Measurements from ENCODE around the gene UPK2. TPM values are rescaled to one million over a fixed set of nuclear protein-coding genes. Genes with fewer than 3 reads are reported as not detected.
"Not testable (repeated sequence)": the region's sequence is repeated elsewhere in the genome, so short reads cannot be mapped to it uniquely, and the experiment has no call there.

UPK2 gene
- total RNA-seq, 6 donors from 2014 or later: not detected

- H3K4me3 ChIP-seq: peak overlapping the region in 2 of 4 donors; percentile 15 to 17
- H3K27ac ChIP-seq: peak overlapping the region in 1 of 4 donors; percentile 52
- TF ChIP-seq POLR2AphosphoS5 (IDR thresholded peaks at IDR 0.05): no peak
- no peak for TF ChIP-seq EP300 (IDR thresholded peaks at IDR 0.05)
- no peak for TF ChIP-seq CTCF (IDR thresholded peaks at IDR 0.05)
- TF ChIP-seq POLR2A (IDR thresholded peaks at IDR 0.05): no peak
- H3K9me3 ChIP-seq: no peaks in the 10 kb centered on the region
- no peaks in the 10 kb centered on the region for H3K36me3 ChIP-seq
- 15 to 28% methylated on average over 10 to 21 of the region's 21 CpGs for WGBS, 2 donors
- peak; percentile 31 to 74 for DNase-seq
- peak; percentile 17 to 79 for ATAC-seq (ENCODE audit: low FRiP score in 2 of 2)
- peaks cover 11 to 17% (median 12%) of the 10 kb centered on the region in 4 donors for H3K4me1 ChIP-seq
- H3K27me3 ChIP-seq: no peaks in the 10 kb centered on the region
Observed at GRCh38 chr11:118980191-118980881, 24.2 kb downstream of the UPK2 start.

GRCh38 chr11:118984337-118984736, 28.2 kb downstream of the UPK2 start:
- 53 to 62% methylated on average over 6 to 8 of the region's 8 CpGs for WGBS, 2 donors
- H3K36me3 ChIP-seq; H3K27me3 ChIP-seq; H3K4me3 ChIP-seq; H3K9me3 ChIP-seq; ATAC-seq (ENCODE audit: low FRiP score in 2 of 2); DNase-seq: not testable (repeated sequence)
- Histone ChIP-seq H3K27ac (peak overlapping the region in 2 of 4 donors; percentile 21 to 23), H3K4me1 (peaks cover 11 to 17% (median 12%) of the 10 kb centered on the region in 4 donors)

GRCh38 chr11:118984825-118985224, 28.7 kb downstream of the UPK2 start:
- Histone ChIP-seq H3K36me3 (no peaks in the 10 kb centered on the region), H3K4me3 (no peak overlapping the region), H3K4me1 (peaks cover 9 to 14% (median 10%) of the 10 kb centered on the region in 4 donors), H3K9me3 (no peaks in the 10 kb centered on the region), H3K27ac (peak overlapping the region in 2 of 4 donors; percentile 21 to 23), H3K27me3 (no peaks in the 10 kb centered on the region)
- ATAC-seq (ENCODE audit: low FRiP score in 2 of 2) (peak in 1 of 2 donors; percentile 56), DNase-seq (no peak)
- TF ChIP-seq EP300 (IDR thresholded peaks at IDR 0.05) (no peak), POLR2AphosphoS5 (IDR thresholded peaks at IDR 0.05) (no peak), POLR2A (IDR thresholded peaks at IDR 0.05) (no peak), CTCF (IDR thresholded peaks at IDR 0.05) (no peak)
- WGBS, 2 donors: 72 to 81% methylated on average over 2 of the region's 2 CpGs

GRCh38 chr11:118988280-118988679, 32.2 kb downstream of the UPK2 start:
- H3K27me3 ChIP-seq: no peaks in the 10 kb centered on the region
- WGBS, 2 donors: 84 to 91% methylated on average over 5 of the region's 5 CpGs
- H3K4me1 ChIP-seq: peaks cover 0 to 4% (median 0%) of the 10 kb centered on the region in 4 donors
- no peaks in the 10 kb centered on the region for H3K36me3 ChIP-seq
- TF ChIP-seq POLR2A (IDR thresholded peaks at IDR 0.05) (no peak), POLR2AphosphoS5 (IDR thresholded peaks at IDR 0.05) (no peak), EP300 (IDR thresholded peaks at IDR 0.05) (no peak), CTCF (IDR thresholded peaks at IDR 0.05) (no peak)
- ATAC-seq (ENCODE audit: low FRiP score in 2 of 2): no peak
- DNase-seq: no peak
- no peaks in the 10 kb centered on the region for H3K9me3 ChIP-seq
- H3K4me3 ChIP-seq: no peak overlapping the region
- H3K27ac ChIP-seq: no peak overlapping the region

GRCh38 chr11:118991486-118992038, 35.5 kb downstream of the UPK2 start:
- not testable (repeated sequence) for H3K27ac ChIP-seq; H3K4me1 ChIP-seq; ATAC-seq (ENCODE audit: low FRiP score in 2 of 2); H3K27me3 ChIP-seq; H3K4me3 ChIP-seq; H3K36me3 ChIP-seq; H3K9me3 ChIP-seq
- peak in 1 of 2 donors; percentile 71 for DNase-seq
- WGBS, 2 donors: 97 to 98% methylated on average over 13 to 29 of the region's 44 CpGs

All from upper lobe of left lung (tissue), 6 donors.